Measurements from ENCODE around the gene MFSD8.
"Not testable (repeated sequence)": the region's sequence is repeated elsewhere in the genome, so short reads cannot be mapped to it uniquely, and the experiment has no call there.

The MFSD8 gene

DNA sequence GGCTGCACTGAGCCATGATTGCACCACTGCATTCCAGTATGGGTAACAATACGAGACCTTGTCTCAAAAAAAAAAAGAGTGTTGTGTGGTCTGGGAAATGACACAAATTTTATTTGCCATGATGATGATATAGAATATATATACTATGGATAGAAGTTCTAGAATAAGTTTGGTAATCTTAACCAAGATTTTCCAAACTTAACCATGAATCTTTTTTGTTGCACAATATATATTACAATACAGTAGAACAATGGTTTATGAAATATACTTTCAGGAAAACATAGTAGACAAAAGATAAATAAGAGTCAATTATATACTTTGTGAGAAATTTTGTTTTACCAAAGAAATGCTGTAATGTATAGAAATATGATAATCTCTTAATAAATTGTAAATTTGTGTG is 34.8 kb downstream of the MFSD8 start:
- DNase-seq (ENCODE audit: insufficient read length, low spot score) (no peak), FAIRE-seq (no peak)
- no peak for TF ChIP-seq CTCF (IDR thresholded peaks at IDR 0.05; ENCODE audit: insufficient read depth, missing control alignments)

GRCh38 chr4:127925720-127926119 is 39.3 kb downstream of the MFSD8 start:
- not testable (repeated sequence) for DNase-seq (ENCODE audit: insufficient read length, low spot score); FAIRE-seq

DNA sequence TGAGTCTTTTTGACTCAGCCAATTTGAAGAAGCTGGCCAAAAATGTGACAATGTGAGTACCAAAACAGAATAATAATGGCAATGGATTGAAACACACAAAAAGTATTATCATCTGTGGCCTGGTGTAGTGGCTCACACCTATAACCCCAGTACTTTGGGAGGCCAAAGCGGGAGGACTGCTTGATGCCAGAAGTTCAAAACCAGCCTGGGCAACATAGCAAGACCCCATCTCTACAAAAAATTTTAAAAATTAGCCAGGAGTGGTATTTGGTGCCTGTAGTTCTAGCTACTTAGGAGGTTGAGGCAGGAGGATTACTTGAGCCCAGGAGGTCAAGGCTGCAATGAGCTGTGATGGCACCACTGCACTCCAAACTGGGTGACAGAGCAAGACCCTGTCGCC is 42.7 kb downstream of the MFSD8 start:
- FAIRE-seq (no peak), DNase-seq (ENCODE audit: insufficient read length, low spot score) (no peak)
- TF ChIP-seq CTCF (IDR thresholded peaks at IDR 0.05; ENCODE audit: insufficient read depth, missing control alignments): no peak

DNA sequence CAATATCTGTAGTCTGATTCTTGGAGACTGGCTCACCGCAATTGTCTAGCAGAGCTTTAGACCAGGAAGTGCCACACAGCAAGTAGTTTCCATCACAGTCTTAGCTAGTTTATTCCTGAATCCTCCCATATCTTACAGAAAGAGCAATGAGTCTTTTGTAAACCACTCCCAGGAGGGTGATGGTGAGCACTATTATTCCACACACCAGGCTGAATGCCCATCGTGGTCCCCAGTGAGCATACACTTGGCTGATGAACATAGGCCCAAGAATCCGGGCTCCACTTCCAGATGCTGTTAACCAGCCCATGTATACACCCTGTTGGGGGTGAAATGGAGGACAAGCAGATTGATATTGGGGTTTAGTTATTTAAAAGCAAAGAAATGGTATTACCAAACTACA is 44.5 kb downstream of the MFSD8 start:
- FAIRE-seq (no peak), DNase-seq (ENCODE audit: insufficient read length, low spot score) (no peak)
- no peak for TF ChIP-seq CTCF (IDR thresholded peaks at IDR 0.05; ENCODE audit: insufficient read depth, missing control alignments)

GRCh38 chr4:127917151-127917550 is 47.8 kb downstream of the MFSD8 start:
- TF ChIP-seq CTCF (IDR thresholded peaks at IDR 0.05; ENCODE audit: insufficient read depth, missing control alignments): no peak
- FAIRE-seq: no peak
- DNase-seq (ENCODE audit: insufficient read length, low spot score): no peak

- no peak for TF ChIP-seq CTCF (IDR thresholded peaks at IDR 0.05; ENCODE audit: insufficient read depth, missing control alignments)
- no peak for DNase-seq (ENCODE audit: insufficient read length, low spot score)
- no peak for FAIRE-seq
These were observed 48.5 kb downstream of the MFSD8 start for GRCh38 chr4:127916512-127916911.

GRCh38 chr4:127905029-127905428 is 59.9 kb downstream of the MFSD8 start:
- TF ChIP-seq CTCF (IDR thresholded peaks at IDR 0.05; ENCODE audit: insufficient read depth, missing control alignments): no peak
- DNase-seq (ENCODE audit: insufficient read length, low spot score) (no peak), FAIRE-seq (no peak)

DNA sequence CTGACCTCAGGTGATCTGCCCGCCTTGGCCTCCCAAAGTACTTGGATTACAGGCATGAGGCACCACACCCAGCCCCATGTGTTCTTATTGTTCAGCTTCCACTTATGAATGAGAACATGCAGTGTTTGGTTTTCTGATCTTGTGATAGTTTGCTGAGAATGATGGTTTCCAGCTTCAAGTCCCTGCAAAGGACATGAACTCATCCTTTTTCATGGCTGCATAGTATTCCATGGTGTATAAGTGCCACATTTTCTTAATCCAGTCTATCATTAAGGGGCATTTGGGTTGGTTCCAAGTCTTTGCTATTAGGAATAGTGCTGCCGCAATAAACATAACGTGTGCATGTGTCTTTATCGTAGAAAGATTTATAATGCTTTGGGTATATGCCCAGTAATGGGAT is 65.3 kb downstream of the MFSD8 start:
- DNase-seq (ENCODE audit: insufficient read length, low spot score); FAIRE-seq: not testable (repeated sequence)

Data from D721Med (cell line).